HL-60 (cell line): ENCODE measurements around the gene WEE2.

ENCODE experiments used
- CTCF ChIP-seq: IDR thresholded peaks from one replicate; pipeline ENCODE4 v1.5.1; 2011; ENCODE audit warnings: low read length, control low read depth, inconsistent platforms; ENCODE audit not compliant: insufficient read depth
- GABPA ChIP-seq: IDR thresholded peaks from 2 replicates; pipeline ENCODE4 v1.6.1; 2012; ENCODE audit warnings: low read depth
- POLR2AphosphoS5 ChIP-seq: IDR thresholded peaks from 2 replicates; pipeline ENCODE4 v1.6.1; 2012; ENCODE audit warnings: low read depth
- TF ChIP-seq, protein P1 (sequence below): IDR thresholded peaks from 2 replicates; pipeline ENCODE4 v1.6.1; 2012; ENCODE audit warnings: low read depth; ENCODE audit not compliant: insufficient replicate concordance

GRCh38 chr7:141696348-141696747, 11.8 kb upstream of the WEE2 start:
- TF ChIP-seq CTCF = no peak
- TF ChIP-seq POLR2AphosphoS5 = no peak
- no peak for TF ChIP-seq GABPA
- TF ChIP-seq, protein P1, sequence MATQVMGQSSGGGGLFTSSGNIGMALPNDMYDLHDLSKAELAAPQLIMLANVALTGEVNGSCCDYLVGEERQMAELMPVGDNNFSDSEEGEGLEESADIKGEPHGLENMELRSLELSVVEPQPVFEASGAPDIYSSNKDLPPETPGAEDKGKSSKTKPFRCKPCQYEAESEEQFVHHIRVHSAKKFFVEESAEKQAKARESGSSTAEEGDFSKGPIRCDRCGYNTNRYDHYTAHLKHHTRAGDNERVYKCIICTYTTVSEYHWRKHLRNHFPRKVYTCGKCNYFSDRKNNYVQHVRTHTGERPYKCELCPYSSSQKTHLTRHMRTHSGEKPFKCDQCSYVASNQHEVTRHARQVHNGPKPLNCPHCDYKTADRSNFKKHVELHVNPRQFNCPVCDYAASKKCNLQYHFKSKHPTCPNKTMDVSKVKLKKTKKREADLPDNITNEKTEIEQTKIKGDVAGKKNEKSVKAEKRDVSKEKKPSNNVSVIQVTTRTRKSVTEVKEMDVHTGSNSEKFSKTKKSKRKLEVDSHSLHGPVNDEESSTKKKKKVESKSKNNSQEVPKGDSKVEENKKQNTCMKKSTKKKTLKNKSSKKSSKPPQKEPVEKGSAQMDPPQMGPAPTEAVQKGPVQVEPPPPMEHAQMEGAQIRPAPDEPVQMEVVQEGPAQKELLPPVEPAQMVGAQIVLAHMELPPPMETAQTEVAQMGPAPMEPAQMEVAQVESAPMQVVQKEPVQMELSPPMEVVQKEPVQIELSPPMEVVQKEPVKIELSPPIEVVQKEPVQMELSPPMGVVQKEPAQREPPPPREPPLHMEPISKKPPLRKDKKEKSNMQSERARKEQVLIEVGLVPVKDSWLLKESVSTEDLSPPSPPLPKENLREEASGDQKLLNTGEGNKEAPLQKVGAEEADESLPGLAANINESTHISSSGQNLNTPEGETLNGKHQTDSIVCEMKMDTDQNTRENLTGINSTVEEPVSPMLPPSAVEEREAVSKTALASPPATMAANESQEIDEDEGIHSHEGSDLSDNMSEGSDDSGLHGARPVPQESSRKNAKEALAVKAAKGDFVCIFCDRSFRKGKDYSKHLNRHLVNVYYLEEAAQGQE = no peak
